ENCODE measurements around the gene FNTB.

GRCh38 chr14:65027127-65027799 lies 40.6 kb downstream of the FNTB start:
- TF ChIP-seq POLR2A (IDR thresholded peaks at IDR 0.05), result no peak
- TF ChIP-seq, protein P1, sequence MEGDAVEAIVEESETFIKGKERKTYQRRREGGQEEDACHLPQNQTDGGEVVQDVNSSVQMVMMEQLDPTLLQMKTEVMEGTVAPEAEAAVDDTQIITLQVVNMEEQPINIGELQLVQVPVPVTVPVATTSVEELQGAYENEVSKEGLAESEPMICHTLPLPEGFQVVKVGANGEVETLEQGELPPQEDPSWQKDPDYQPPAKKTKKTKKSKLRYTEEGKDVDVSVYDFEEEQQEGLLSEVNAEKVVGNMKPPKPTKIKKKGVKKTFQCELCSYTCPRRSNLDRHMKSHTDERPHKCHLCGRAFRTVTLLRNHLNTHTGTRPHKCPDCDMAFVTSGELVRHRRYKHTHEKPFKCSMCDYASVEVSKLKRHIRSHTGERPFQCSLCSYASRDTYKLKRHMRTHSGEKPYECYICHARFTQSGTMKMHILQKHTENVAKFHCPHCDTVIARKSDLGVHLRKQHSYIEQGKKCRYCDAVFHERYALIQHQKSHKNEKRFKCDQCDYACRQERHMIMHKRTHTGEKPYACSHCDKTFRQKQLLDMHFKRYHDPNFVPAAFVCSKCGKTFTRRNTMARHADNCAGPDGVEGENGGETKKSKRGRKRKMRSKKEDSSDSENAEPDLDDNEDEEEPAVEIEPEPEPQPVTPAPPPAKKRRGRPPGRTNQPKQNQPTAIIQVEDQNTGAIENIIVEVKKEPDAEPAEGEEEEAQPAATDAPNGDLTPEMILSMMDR (IDR thresholded peaks at IDR 0.05), result no peak
